Measurements from ENCODE around the gene RERE. TPM values are rescaled to one million over a fixed set of nuclear protein-coding genes. Genes with fewer than 3 reads are reported as not detected.

RERE gene
- total RNA-seq, 2 donors from 2014 or later: 144 to 174 TPM

DNA sequence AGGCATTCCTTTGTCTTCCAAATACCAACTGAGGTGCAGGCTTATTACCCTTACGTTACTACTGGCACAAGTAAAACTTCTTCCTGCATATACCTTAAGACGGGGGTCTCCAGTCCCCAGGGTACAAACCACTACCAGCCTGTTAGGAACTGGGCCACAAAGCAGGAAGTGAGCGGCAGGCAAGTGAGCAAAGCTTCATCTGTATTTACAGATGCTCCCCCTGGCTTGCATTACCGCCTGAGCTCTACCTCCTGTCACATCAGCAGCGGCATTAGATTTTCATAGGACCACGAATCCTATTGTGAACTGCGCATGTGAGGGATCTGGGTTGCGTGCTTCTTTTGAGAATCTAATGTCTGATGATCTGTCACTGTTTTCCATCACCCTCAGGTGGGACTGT lies 386.4 kb downstream of the RERE start:
- Histone ChIP-seq H3K27me3 (replicated peaks; ENCODE audit: insufficient read depth) (no peaks in the 10 kb centered on the region), H3K9me3 (no peaks in the 10 kb centered on the region), H3K4me3 (no peak overlapping the region), H3K4me1 (ENCODE audit: control insufficient read depth in 1 of 2, low read depth in 2 of 2) (peaks cover 8 to 46% of the 10 kb centered on the region in 2 donors), H3K27ac (no peak overlapping the region), H3K36me3 (no peaks in the 10 kb centered on the region)
- TF ChIP-seq CTCF (IDR thresholded peaks at IDR 0.05): no peak
- DNase-seq (ENCODE audit: low spot score) (no peak), ATAC-seq (ENCODE audit: insufficient number of reproducible peaks, low FRiP score, low read depth) (no peak)

DNA sequence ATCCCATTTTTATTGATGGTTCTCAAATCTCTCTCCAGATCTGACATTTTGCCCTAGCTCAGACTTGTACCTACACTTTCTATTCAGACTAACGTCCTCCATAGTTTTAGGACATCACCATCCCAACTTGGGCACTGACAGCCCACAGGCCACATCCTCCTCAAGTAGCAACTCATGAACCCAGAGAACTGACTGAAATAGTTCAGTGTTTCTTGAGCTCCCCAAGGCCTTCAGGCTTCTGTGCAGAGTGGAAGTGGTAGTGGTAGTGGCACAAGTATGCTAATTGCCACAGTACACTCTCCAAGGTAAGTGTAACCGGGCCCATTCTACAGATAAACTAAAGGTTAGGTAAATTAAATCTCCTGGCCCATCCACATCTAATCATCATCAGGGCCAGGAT lies 387.0 kb downstream of the RERE start:
- peaks cover 8 to 52% of the 10 kb centered on the region in 2 donors for H3K4me1 ChIP-seq (ENCODE audit: control insufficient read depth in 1 of 2, low read depth in 2 of 2)
- TF ChIP-seq CTCF (IDR thresholded peaks at IDR 0.05): no peak
- no peak overlapping the region for H3K27ac ChIP-seq
- no peak for ATAC-seq (ENCODE audit: insufficient number of reproducible peaks, low FRiP score, low read depth)
- no peaks in the 10 kb centered on the region for H3K36me3 ChIP-seq
- no peak overlapping the region for H3K4me3 ChIP-seq
- H3K27me3 ChIP-seq (replicated peaks; ENCODE audit: insufficient read depth): no peaks in the 10 kb centered on the region
- H3K9me3 ChIP-seq: no peaks in the 10 kb centered on the region
- DNase-seq (ENCODE audit: low spot score): no peak

- Histone ChIP-seq H3K27ac (no peak overlapping the region), H3K36me3 (no peaks in the 10 kb centered on the region), H3K9me3 (no peaks in the 10 kb centered on the region), H3K27me3 (replicated peaks; ENCODE audit: insufficient read depth) (no peaks in the 10 kb centered on the region), H3K4me3 (no peak overlapping the region), H3K4me1 (ENCODE audit: control insufficient read depth in 1 of 2, low read depth in 2 of 2) (peaks cover 16 to 60% of the 10 kb centered on the region in 2 donors)
- DNase-seq (ENCODE audit: low spot score): no peak
- no peak for TF ChIP-seq CTCF (IDR thresholded peaks at IDR 0.05)
- ATAC-seq (ENCODE audit: insufficient number of reproducible peaks, low FRiP score, low read depth): no peak
Observed at GRCh38 chr1:8429549-8430110, 387.8 kb downstream of the RERE start.

GRCh38 chr1:8428441-8428840 lies 389.0 kb downstream of the RERE start:
- Histone ChIP-seq H3K27ac (peak overlapping the region; percentile 45 to 59), H3K36me3 (no peaks in the 10 kb centered on the region), H3K4me3 (no peak overlapping the region), H3K9me3 (no peaks in the 10 kb centered on the region), H3K4me1 (ENCODE audit: control insufficient read depth in 1 of 2, low read depth in 2 of 2) (peaks cover 19 to 64% of the 10 kb centered on the region in 2 donors), H3K27me3 (replicated peaks; ENCODE audit: insufficient read depth) (no peaks in the 10 kb centered on the region)
- no peak for ATAC-seq (ENCODE audit: insufficient number of reproducible peaks, low FRiP score, low read depth)
- no peak for TF ChIP-seq CTCF (IDR thresholded peaks at IDR 0.05)
- DNase-seq (ENCODE audit: low spot score): no peak

DNA sequence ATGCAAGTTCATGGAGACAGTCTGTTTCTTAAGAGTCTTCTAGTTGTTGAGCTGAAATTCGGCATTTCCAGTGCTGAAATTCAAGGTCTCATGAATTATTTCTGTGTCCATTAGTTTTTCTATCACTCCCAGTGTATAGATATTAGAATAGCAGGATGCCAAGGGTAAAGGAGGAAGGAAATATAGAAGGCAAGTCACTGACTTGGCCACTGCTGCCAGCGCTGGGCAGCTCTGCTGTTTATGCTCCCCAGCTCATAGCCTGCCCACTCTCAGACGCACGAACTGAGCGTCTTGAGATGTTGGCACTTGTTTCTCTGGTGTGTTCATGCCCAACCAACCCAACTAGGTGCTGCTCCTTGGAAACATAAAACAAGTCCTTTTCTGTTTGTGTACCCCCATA lies 389.5 kb downstream of the RERE start:
- Histone ChIP-seq H3K27ac (peak overlapping the region; percentile 45 to 59), H3K4me1 (ENCODE audit: control insufficient read depth in 1 of 2, low read depth in 2 of 2) (peaks cover 19 to 64% of the 10 kb centered on the region in 2 donors), H3K4me3 (peak overlapping the region; percentile 1), H3K9me3 (no peaks in the 10 kb centered on the region), H3K36me3 (no peaks in the 10 kb centered on the region), H3K27me3 (replicated peaks; ENCODE audit: insufficient read depth) (no peaks in the 10 kb centered on the region)
- ATAC-seq (ENCODE audit: insufficient number of reproducible peaks, low FRiP score, low read depth): no peak
- no peak for DNase-seq (ENCODE audit: low spot score)
- TF ChIP-seq CTCF (IDR thresholded peaks at IDR 0.05): no peak
